ENCODE results near the gene OR51I1.

OR51I1 gene, protein sequence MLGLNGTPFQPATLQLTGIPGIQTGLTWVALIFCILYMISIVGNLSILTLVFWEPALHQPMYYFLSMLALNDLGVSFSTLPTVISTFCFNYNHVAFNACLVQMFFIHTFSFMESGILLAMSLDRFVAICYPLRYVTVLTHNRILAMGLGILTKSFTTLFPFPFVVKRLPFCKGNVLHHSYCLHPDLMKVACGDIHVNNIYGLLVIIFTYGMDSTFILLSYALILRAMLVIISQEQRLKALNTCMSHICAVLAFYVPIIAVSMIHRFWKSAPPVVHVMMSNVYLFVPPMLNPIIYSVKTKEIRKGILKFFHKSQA

DNA sequence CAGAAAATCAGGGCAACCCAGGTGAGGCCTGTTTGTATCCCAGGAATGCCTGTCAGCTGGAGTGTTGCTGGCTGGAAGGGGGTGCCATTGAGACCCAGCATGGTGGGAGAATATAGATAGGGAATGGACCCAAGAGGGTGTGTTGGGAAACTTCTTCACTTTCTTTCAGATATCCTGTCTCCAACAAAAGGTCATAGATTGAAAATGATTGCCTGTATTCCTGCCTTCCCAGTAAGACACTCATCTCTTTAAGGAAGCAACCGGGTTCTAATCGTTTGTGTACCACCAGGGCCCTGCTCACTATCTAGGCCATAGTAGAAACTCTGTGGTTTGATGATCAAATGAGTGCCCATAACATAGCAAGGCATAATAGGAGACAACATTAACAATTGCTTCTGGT, at the start of gene OR51I1:
Gene OR51I1, minus strand, starts transcription at position 101 of the 400 bp plus-strand sequence. Its CDS starts 0 bp downstream, at position 101.
- no peak for DNase-seq

DNA sequence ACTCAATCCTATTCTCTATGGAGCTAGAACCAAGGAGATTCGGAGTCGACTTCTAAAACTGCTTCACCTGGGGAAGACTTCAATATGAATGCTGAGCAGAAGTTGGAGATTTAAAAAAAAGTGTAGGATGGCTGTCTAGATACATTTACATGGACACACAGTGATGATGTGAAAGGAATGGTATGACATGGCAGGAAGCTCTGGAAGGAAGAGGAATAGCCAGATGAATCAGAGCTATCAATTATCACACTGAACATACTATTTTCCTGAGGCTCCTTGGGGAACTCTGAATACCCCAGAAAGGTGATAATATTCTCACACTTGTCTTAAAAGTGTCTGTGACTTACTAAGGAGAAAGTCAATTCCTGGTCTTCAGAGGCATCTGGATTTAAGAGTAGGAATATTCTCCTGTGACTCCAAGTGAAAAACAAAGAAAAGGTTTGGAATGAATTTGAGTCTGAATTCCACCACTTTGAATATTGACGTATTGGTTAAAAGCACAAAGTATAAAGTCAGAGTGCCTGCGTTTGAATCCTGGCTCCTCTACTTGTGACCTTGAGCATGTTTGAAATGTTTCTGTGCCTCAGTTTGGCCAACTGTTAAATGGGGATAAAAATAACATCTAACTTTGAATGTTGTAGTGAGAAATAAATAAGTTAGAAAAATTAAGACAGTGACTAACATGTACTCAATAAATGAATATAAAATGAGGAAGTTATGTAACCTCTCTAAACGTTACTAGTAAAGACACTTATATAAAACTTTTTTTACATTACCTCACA, 48.5 kb upstream of the OR51I1 start:
- no peak for DNase-seq

DNA sequence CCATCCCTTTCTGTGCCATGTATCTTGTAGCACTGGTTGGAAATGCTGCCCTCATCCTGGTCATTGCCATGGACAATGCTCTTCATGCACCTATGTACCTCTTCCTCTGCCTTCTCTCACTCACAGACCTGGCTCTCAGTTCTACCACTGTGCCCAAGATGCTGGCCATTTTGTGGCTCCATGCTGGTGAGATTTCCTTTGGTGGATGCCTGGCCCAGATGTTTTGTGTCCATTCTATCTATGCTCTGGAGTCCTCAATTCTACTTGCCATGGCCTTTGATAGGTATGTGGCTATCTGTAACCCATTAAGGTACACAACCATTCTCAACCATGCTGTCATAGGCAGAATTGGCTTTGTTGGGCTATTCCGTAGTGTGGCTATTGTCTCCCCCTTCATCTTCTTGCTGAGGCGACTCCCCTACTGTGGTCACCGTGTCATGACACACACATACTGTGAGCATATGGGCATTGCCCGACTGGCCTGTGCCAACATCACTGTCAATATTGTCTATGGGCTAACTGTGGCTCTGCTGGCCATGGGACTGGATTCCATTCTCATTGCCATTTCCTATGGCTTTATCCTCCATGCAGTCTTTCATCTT, 47.6 kb upstream of the OR51I1 start:
- DNase-seq, result no peak

DNA sequence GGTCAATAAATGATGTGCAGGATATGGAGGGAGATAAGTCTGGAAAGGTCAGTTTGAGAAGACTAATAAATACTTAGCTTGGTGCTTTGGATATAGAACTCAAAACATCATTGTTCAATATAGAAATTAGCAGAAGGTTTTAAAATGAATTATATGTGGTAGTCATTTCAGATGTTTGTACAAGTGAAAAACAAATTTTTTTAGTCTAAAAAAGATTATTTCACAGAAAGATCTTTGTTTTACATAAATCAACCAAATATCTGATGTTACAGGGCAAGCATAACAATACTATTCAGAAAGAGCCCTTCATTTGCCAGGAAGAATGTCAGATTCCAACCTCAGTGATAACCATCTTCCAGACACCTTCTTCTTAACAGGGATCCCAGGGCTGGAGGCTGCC, 47.1 kb upstream of the OR51I1 start, which contains the start of gene OR52D1:
Gene OR52D1, plus strand, starts transcription at position 301 of the 400 bp plus-strand sequence. Its CDS starts 22 bp downstream, at position 323.
- no peak for DNase-seq

DNA sequence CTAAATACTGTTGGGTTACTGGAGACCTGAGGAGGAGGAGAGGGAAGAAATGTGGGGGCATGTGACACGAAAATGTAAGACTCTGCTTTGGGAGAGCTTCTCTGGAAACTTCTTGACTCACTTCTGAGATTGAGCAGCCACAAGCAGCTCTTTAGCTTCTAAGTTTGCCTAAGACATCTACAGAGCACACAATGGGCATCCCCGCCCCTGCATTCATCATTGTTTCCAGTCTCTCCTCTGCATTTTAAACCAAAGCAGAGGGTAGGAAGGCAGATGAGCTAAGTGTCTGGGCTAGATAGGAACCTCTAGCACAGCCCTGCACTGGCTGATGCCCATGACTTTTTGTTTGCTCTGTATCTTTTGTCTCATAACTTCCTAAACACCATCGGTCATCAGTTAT, 45.1 kb upstream of the OR51I1 start:
- DNase-seq, result no peak

DNA sequence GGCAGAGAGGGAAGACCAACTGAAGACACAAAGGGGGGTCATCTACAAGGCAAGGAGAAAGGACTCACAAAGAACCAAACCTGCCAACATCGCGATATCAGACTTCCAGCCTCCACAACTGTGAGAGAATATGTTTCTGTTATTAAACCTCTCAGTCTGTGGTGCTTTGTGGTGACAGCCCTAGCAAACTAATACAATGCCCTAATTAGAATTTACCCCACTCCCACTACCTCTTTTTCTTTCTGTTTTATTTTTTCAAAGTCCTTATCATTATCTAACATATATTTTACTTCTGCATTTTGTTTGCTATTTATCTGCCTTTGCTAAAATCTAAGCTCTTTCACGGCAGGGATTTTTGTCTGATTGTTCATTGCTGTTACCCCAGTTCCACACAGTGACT, 44.7 kb upstream of the OR51I1 start:
- DNase-seq, result no peak

DNA sequence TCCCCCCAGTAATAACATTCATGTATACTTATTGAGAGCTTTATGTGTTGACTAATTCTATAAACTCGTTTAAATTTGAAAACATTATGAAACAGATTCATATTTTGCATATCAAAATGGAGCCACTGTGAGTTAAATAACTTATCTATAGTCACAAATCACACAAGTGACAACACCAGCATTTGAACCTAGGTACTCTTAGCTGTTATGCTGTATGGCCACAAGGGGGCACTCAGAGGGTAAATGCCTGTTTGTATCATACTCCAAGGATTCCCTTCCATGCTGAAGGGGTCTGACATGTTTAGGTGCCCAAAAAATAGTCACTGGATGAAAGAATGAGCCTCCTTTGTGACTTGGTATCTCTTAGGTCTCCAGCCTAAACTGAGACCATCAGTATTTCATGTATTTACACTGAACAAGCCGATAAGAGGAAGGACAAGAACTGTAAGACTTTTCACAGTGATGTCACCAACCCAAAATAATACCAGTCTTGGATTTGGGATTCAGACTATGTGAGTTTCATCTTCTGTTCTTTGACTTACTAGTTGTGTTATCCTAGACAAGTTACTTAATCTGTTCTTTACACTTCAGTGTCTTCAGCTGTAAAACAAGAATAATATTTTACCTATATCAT, 35.0 kb upstream of the OR51I1 start:
- DNase-seq, result no peak

DNA sequence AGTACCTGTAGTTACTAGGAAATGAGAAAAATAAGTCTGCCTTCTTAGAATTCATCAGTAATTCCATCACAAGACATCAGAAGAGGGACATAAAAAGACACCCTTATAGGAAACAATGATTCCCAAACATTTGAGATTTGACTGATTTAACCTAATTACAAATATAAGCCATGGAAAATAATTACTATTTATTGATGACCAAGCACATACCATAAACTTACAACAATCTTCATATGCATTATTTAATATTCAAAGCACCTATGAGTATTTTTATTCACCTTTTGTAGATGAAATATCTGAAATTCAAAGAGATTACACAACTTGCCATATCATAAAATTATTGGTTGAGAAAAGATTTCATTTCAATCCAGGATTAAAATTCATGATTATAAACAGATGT, 32.6 kb upstream of the OR51I1 start:
- no peak for DNase-seq

DNA sequence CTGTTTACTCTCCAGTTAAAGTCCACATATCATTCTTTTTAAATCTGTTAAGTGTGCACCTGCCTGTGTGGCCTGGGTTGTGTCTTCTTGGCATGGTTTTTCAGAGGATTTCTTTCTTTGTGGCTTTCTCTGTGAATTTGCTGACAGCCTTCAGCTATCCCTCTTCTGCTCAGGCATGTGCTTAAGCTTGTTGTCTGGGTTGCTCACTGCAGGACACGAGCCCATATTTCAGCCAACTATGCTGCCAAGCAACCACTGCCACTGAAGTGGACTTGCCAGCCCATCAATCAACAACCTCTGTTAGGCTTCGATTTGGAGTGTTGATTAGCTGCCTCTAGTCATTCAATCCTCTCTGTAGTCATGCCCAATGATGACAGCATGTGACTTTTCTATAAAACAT, 26.2 kb upstream of the OR51I1 start:
- no peak for DNase-seq

DNA sequence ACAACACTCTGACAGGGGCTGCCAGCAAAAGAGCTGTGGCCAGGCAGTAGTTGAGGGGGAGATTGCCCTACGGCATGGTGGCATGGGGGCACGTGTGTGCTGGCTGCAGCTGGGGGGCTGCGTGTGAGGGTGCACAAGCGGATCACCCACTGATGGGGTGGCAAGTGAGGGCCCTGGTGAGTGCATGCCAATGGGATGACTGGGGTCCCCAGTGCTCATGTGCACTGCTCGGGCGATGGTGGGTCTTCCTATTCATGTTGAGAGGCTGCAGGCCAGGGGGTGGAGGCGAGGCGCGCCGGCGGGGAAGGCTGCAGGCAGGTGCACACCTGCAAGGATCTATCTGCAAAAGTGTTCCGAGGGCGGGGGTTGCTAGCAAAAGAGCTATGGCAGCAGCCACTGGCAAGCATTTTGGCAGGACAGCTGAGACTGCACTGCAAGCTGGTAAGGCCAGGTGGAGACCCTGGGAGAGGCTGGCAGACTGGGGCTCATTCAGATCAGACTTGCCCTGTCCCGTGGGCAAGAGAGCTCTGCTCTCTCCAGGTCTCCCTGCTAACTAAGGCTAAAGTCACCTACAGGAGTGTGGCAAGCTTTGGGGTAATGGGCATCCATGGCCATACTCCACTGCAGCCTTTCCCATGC, 19.8 kb upstream of the OR51I1 start:
- no peak for DNase-seq

DNA sequence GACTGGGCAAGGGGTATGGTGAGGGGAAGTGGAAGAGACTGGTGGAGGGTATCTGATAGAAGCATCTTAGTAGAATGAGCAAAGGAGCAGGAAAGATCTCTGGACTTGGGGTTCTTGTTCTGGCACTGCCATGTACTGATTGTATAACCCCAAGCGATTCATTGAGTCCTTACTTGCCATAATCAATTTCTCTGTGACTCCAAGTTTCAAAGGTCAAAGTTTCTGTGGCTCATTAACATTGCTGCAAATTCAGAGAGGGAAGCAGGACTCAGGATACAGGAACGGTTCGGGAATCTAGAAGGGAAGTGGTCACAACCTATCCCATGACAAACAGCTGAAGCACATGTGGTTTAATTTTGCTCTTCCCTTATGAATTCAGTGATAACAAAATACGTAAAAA, 8.1 kb upstream of the OR51I1 start:
- no peak for DNase-seq

DNA sequence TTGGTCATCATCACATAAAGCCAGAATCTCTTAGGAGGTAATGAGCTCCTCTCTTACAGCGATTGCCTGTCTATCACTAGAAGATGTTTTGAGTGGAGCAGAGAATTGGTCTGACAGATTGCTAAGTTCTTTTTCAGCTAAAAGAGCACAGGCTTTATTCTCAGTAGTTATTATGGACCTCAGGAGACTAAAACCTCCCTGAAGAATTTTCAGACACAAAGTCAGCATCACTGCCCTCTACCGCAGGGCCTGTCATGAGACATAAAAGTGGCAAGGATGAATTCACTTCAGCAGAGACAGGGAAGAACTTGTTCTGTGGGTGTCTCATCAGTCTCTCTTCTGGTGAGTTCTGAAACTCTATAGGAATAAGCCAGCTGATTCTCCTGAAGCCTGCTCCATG, 7.7 kb upstream of the OR51I1 start, which contains the start of gene OR51I2:
Gene OR51I2, plus strand, starts transcription at position 301 of the 400 bp plus-strand sequence. CDS start 4,166 bp downstream, outside the sequence.
- no peak for DNase-seq

DNA sequence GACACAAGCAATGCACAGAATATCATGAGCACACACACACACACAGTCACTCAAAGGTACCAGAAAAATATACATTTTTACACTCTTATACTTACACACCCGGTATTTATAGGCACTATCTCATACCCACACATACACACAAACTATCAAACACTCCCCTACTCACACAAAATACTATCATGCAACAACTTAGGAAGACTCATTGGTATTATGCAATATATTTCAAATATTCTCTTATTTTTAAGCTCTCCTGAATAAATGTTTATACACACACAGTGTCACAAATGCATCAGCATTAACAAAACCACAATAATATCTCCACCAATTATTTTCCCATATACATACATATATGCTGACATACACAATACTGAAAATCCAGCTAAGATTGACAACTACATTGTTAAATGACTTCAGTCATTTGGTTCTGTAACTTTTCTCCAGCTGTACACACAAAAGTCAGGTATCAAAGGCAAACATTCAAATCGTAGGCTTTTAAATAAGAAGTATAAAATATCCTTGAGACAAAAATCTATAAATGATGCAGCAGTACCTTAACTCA, 2.6 kb upstream of the OR51I1 start:
- DNase-seq, result no peak

DNA sequence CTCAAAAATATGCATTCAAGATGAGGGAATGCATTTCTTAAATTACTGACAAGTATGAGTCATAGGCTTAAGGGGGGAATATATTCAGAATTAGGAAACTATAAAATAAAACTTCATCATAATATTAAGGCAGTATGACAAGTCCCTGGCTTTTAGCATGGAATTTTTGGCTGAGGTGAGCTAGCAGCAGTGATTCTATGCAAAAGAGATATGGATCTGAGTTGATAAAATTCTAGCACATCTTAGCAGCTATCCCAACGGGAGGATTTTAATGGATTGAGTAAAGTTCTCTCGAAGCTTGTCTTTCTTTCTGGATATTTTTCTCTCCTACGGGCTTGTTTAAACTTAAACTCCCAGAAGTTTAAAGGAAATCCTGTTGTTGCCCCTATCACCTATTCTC, 18.2 kb downstream of the OR51I1 start:
- no peak for DNase-seq

DNA sequence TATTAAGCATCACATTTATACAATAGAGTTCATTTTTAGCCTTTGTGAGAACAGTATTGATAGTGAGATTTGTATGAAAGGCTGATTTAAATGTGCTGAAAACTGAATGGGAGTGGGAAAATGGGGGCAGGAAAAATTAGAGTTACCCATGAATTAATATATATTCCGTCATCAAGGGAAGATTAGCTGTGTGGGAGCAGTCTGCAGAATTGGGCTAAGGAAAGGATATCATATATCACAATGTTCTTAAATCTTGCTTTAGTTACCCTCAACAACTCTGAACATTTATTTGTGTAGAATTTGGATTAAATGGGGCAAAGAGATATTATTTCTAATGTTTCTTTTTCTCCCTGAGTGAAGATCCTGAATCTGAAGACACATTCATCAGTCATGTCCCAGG, 19.5 kb downstream of the OR51I1 start, which contains the start of gene OR51Q1:
Gene OR51Q1, plus strand, starts transcription at position 301 of the 400 bp plus-strand sequence. Its CDS starts 90 bp downstream, at position 391.
- DNase-seq, result no peak

DNA sequence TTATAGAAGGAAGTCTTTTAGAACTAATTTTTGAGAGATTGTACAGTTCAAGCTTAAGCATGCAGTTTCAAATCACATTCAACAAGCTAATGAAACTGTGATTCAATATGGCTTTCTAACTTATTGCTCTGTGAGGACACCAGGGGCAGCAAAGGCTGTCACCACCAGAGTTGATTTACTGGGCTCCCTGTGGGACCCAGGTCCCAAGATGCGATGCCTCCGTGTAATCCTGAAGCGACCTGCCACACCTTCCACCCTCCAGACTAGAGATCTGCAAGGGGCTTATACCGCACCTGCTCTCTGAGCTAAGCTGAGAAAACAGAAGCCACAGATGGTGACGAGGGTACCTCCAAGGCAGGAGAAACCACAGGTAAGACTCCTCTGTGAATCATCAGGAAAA, 20.3 kb downstream of the OR51I1 start:
- no peak for DNase-seq

DNA sequence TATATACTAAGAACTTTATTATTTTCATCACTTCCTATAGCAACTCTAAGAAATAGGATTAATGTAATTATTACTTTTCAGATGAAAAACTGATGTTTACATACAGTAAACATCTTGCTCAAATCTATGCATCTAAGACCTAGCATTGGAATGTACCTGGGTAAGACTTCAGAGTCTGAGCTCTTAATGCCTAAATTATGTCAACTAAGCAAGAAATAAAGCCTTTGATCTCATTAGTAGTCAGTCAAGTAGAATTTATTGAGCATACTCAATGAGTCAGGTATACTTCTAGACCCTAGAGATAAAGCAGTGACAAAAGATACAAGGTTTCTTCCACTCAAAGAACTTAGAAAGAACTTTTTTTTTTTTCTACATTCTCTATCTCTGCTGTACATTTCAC, 36.1 kb downstream of the OR51I1 start:
- no peak for DNase-seq

DNA sequence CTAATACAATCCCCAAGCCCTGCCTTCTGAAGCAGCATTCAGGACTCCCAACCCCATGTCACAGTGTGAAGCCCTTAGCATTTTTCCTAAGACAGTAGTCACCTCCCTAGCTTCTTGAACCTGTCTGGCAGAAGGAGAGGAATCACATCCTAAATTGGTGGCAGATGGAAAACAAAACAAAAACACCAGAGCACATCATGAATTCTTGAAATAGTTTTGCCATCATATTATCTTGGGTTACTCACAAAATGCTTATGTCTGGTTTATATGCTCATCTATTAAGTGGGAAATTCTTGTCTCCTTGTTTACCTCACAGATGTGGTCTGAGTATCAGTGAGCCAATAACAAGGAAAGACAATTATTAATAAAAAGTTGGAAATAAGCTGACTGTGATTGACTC, 42.4 kb downstream of the OR51I1 start:
- DNase-seq, result no peak

DNA sequence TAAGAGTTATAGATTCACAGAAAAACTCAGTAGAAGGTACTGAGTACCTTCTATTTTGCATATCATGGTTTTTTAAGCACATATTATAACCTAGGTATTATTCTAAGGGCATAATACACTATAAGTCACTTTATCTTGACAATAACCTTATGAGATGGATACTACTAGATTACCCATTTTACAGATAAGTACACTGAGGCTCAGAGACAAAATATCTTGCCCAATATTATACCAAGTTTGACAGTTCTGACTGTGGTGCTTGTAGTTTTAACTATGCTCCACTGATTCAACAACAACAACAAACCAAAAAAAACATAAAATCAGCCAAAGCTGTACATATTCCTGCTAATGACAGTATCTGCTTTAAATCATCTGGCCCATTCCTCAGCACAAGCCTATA, 47.2 kb downstream of the OR51I1 start:
- no peak for DNase-seq

All from NCI-H446 treated with DMSO at 0.1 percent for 48 hours (cell line).